WERI-Rb-1 (cell line): ENCODE results near the gene PPP6R1.

Experiments used
- DNase-seq: peaks from one replicate; pipeline ENCODE4 v3.0.0-alpha.2; 2020
- H3K27ac ChIP-seq: fragments of 250-450 bp; sonication (Bioruptor Pico); 2 replicates; pipeline ENCODE4 v1.5.1; 2020; ENCODE audit warnings: mild to moderate bottlenecking, moderate library complexity
- H3K27me3 ChIP-seq: fragments of 250-450 bp; sonication (Bioruptor Pico); 2 replicates; pipeline ENCODE4 v1.5.1; 2021; ENCODE audit warnings: mild to moderate bottlenecking, low read depth, moderate library complexity; ENCODE audit not compliant: insufficient read depth, severe bottlenecking
- H3K36me3 ChIP-seq: fragments of 250-450 bp; sonication (Bioruptor Pico); 2 replicates; pipeline ENCODE4 v1.5.1; 2020; ENCODE audit warnings: mild to moderate bottlenecking, moderate library complexity
- H3K4me3 ChIP-seq: 2 replicates; pipeline ENCODE4 v1.5.1; 2011; ENCODE audit warnings: low read depth, mild to moderate bottlenecking, control low read depth, low read length
- H3K9me3 ChIP-seq: fragments of 250-450 bp; sonication (Bioruptor Pico); 2 replicates; pipeline ENCODE4 v1.5.1; 2021; ENCODE audit warnings: mild to moderate bottlenecking, moderate library complexity; ENCODE audit not compliant: severe bottlenecking
- TF ChIP-seq, protein P1 (sequence below): IDR thresholded peaks from 2 replicates; pipeline ENCODE4 v1.5.1; 2011; ENCODE audit warnings: low read depth, mild to moderate bottlenecking, control low read depth, inconsistent platforms, low read length

PPP6R1 gene

DNA sequence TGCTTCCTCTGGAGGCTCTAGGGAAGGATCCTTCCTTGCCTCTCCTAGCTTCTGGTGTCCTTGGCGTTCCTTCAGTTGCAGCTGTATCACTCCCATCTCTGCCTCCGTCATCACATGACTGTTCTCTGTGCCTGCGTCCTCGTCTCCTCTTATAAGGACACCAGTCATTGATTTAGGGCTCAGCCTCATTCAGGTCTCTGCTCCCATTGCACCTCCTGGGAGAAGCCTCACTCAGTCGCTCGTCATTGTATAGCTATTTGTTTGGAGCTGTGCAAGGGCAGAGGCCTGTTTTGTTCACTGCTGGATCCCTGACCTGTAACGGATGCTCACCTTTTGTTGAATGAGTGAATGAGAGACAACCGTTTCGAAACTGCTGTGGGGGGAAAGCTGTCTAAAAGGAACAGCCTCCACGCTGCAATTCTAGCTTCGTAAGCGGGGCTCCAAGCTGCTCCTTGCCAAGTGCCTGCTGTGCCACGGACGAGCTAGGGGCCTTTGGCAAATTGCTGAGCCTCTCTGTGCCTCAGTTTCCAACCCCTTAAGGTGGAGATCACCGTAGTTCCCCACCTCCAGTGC is 42.2 kb upstream of the PPP6R1 start:
- TF ChIP-seq, protein P1, sequence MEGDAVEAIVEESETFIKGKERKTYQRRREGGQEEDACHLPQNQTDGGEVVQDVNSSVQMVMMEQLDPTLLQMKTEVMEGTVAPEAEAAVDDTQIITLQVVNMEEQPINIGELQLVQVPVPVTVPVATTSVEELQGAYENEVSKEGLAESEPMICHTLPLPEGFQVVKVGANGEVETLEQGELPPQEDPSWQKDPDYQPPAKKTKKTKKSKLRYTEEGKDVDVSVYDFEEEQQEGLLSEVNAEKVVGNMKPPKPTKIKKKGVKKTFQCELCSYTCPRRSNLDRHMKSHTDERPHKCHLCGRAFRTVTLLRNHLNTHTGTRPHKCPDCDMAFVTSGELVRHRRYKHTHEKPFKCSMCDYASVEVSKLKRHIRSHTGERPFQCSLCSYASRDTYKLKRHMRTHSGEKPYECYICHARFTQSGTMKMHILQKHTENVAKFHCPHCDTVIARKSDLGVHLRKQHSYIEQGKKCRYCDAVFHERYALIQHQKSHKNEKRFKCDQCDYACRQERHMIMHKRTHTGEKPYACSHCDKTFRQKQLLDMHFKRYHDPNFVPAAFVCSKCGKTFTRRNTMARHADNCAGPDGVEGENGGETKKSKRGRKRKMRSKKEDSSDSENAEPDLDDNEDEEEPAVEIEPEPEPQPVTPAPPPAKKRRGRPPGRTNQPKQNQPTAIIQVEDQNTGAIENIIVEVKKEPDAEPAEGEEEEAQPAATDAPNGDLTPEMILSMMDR, result no peak
- Histone ChIP-seq H3K9me3 (no peaks in the 10 kb centered on the region), H3K27me3 (no peaks in the 10 kb centered on the region), H3K4me3 (no peak overlapping the region), H3K36me3 (peaks cover 60% of the 10 kb centered on the region), H3K27ac (no peak overlapping the region; the same call in 1 of the 2 replicates)
- DNase-seq, result no peak

DNA sequence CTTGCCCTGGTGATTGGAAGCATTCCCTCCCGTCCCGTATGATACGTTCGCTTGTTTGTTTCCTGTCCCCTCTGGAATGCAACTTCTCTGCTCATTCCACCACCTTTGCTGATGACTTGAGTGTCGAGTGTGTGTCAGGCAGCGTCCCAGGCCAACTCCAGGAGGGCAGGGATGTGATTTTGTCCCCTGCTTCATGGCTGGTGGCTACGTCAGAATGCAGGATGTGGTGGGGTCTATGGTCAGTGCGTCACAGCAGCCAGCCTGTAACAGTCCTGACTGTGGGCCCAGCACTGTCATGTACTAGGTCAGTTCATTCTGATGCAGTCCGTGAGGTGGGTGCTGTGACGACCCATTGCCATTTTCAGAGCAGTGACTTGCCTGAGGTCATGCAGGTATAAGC is 41.2 kb upstream of the PPP6R1 start:
- no peak for DNase-seq
- Histone ChIP-seq H3K36me3 (peaks cover 58% of the 10 kb centered on the region), H3K4me3 (no peak overlapping the region), H3K27me3 (no peaks in the 10 kb centered on the region), H3K9me3 (no peaks in the 10 kb centered on the region), H3K27ac (no peak overlapping the region)
- TF ChIP-seq, protein P1, result no peak

DNA sequence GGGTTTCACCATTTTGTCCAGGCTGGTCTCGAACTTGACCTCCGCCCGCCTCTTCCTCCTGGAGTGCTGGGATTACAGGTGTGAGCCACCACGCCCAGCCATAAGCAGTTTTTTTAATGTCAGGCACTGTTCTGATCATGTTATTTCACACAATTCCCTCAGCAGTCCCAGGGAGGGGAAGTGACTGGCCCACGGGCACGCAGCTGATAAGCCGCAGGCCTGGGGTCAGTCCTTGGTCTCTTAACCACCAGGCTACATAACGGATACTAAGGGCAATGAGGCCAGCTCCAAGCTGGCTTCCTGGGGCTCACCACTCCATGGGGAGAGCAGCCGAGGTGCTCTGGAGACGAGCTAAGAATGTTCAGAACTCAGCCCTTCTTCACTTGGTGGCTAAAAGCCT is 38.5 kb upstream of the PPP6R1 start:
- TF ChIP-seq, protein P1, result no peak
- no peak for DNase-seq
- Histone ChIP-seq H3K27ac (no peak overlapping the region), H3K27me3 (no peaks in the 10 kb centered on the region), H3K9me3 (no peaks in the 10 kb centered on the region), H3K4me3 (no peak overlapping the region), H3K36me3 (peaks cover 56% of the 10 kb centered on the region)

DNA sequence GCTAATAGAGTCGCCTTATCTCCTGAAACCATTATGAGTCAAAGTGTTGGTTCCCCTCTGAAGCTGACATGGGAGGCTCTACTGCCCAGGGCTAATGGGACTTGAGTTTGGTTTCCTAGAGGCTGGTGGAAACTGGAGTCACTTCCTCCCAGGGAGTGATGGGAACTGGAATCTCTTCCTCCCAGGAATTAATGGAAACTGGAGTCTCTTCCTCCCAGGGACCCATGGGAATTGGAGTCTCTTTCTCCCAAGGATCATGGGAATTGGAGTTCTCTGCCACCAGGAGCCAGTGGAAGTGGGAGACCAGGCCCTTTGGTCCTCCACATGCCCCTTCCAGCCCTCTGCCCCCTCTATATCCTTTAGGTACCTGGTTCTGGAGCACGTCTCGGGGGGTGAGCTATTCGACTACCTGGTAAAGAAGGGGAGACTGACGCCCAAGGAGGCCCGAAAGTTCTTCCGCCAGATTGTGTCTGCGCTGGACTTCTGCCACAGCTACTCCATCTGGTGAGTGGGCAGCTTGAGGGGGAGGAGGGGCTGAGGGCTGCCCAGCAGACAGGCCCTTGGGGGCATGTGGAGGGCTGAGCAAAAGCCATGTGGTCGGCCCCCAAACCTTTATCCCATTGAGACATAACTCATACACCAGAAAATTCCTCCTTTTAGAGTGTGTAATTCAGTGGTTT is 30.4 kb upstream of the PPP6R1 start:
- H3K27ac ChIP-seq, result no peak overlapping the region
- no peak overlapping the region for H3K4me3 ChIP-seq
- H3K36me3 ChIP-seq, result peaks cover 53% of the 10 kb centered on the region
- H3K27me3 ChIP-seq, result no peaks in the 10 kb centered on the region
- TF ChIP-seq, protein P1, result no peak
- DNase-seq, result no peak
- H3K9me3 ChIP-seq, result no peaks in the 10 kb centered on the region

DNA sequence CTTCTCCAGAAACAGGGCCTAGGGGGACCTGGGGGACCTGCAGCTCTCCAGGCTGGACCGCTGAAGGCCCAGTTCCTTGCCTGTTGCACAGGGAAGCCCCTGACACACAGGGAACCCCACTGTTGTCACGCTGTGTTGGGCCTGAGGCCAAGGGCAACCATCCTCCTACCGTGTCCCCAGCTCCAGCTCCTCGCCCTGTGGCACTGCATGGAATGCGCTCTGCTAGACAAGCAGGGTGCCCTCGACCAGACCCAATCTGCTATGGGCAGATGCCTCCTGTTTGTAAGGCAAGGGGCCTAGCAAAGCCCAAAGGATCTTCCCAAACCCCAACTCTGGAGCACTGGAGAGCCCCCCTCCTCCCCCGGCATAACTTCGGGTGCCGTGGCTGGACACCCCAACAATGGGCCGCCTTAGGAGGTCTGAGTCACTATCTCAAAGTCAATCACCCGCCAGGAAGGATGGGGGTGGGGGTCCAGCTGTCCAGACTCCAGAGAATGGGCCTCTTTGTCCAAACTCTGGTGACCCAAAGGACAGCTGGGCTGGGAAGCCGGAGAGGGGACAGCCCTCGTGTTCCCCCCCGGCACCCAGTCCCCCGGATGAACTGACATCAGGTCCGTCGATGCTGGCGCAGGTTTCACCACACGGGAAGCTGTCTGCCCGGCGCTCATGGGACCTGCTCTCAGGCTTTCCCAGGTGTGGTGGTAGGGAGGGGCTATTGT is 28.7 kb upstream of the PPP6R1 start:
- peaks cover 42% of the 10 kb centered on the region for H3K36me3 ChIP-seq
- H3K9me3 ChIP-seq, result no peaks in the 10 kb centered on the region
- no peak overlapping the region for H3K4me3 ChIP-seq
- H3K27ac ChIP-seq, result no peak overlapping the region
- TF ChIP-seq, protein P1, result no peak
- no peak for DNase-seq
- H3K27me3 ChIP-seq, result no peaks in the 10 kb centered on the region
